Mucosa of descending colon (tissue), 3 donors: ENCODE data around the gene PCED1B. TPM values are rescaled to one million over a fixed set of nuclear protein-coding genes. Genes with fewer than 3 reads are reported as not detected.

Experiments
- ATAC-seq: fragments of 200-7000 bp; cut with Tn5 transposase; one replicate; pipeline ENCODE4 v1.9.1; 2020; ENCODE audit warnings: mild to moderate bottlenecking, moderate library complexity
- DNase-seq, 3 donors: peaks; one replicate each; pipeline ENCODE4 v3.0.0-alpha.2; 2020
- H3K36me3 ChIP-seq: fragments of 200-600 bp; one replicate; pipeline ENCODE4 v1.8.0; 2021; ENCODE audit warnings: low read depth, mild to moderate bottlenecking
- H3K4me1 ChIP-seq: fragments of 200-600 bp; one replicate; pipeline ENCODE4 v1.8.0; 2021; ENCODE audit warnings: low read depth, mild to moderate bottlenecking
- H3K4me3 ChIP-seq: fragments of 200-600 bp; one replicate; pipeline ENCODE4 v1.8.0; 2021; ENCODE audit warnings: mild to moderate bottlenecking
- H3K9me3 ChIP-seq: fragments of 200-600 bp; one replicate; pipeline ENCODE4 v1.8.0; 2021; ENCODE audit warnings: mild to moderate bottlenecking
- intact Hi-C, 2 donors: fragments of 100-400 bp; cut with DNase I in 1 of 2; cut with micrococcal nuclease in 1 of 2; formaldehyde crosslinking; loops; one replicate each; pipeline versions ENCODE4 v1.11.0 to v1.11.1; 2022; cut with DNase I, micrococcal nuclease
- total RNA-seq, 3 donors: library from RNA; stranded (reverse); fragmentation: NEBNext Ultra II Directional in 2 of 3; extraction: Animal tissue kit (Norgen Biotek cat#: 25700) in 2 of 3; gene quantifications; one replicate each; pipeline versions ENCODE4 v1.2.1 to v1.2.4, GENCODE V29; 2021 to 2023
- TF ChIP-seq, protein P1 (sequence below): fragments of 200-600 bp; IDR thresholded peaks from one replicate; pipeline ENCODE4 v1.8.0; 2022; ENCODE audit warnings: antibody characterized with exemption, mild to moderate bottlenecking
- donor health status: DM: no; HTN: no; CAD: no; lungs with moderate emphysema.
- donor health status: DM: no; HTN: no; CAD: no.
- donor health status: DM: no; HTN: yes; CAD: no.

The PCED1B gene
- total RNA-seq, 3 donors from 2014 or later, result 2.2 to 4.7 (median 2.9) TPM

DNA sequence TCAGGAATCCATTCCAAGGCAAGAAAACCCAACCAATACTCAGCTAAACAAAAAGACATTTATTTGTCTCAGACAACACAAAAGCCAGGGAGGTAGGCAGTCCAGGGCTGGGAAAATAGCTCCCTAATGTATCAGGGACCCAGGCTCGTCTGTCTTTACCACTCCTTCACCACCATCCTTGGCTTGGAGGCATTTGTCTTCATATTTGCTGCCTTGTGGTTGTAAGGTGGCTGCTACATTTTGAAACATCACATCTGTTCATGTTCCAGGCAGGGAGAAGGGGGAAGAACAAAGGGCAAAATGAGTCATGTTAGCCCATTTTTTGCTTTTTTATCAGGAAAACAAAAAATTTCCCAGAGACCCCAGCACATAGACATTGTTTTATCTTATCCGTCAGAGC, 44.8 kb upstream of the PCED1B start:
- no peak for DNase-seq
- Histone ChIP-seq H3K36me3 (no peaks in the 10 kb centered on the region), H3K4me1 (peaks cover 7% of the 10 kb centered on the region), H3K4me3 (no peak overlapping the region), H3K9me3 (no peaks in the 10 kb centered on the region)
- intact Hi-C loops, result loop anchor here in 1 of 2 donors (10.0 kb wide), 1 partner anchor 280 kb away; no protein-coding TSS in a partner anchor
- ATAC-seq, result no peak
- TF ChIP-seq, protein P1, sequence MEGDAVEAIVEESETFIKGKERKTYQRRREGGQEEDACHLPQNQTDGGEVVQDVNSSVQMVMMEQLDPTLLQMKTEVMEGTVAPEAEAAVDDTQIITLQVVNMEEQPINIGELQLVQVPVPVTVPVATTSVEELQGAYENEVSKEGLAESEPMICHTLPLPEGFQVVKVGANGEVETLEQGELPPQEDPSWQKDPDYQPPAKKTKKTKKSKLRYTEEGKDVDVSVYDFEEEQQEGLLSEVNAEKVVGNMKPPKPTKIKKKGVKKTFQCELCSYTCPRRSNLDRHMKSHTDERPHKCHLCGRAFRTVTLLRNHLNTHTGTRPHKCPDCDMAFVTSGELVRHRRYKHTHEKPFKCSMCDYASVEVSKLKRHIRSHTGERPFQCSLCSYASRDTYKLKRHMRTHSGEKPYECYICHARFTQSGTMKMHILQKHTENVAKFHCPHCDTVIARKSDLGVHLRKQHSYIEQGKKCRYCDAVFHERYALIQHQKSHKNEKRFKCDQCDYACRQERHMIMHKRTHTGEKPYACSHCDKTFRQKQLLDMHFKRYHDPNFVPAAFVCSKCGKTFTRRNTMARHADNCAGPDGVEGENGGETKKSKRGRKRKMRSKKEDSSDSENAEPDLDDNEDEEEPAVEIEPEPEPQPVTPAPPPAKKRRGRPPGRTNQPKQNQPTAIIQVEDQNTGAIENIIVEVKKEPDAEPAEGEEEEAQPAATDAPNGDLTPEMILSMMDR, result no peak

DNA sequence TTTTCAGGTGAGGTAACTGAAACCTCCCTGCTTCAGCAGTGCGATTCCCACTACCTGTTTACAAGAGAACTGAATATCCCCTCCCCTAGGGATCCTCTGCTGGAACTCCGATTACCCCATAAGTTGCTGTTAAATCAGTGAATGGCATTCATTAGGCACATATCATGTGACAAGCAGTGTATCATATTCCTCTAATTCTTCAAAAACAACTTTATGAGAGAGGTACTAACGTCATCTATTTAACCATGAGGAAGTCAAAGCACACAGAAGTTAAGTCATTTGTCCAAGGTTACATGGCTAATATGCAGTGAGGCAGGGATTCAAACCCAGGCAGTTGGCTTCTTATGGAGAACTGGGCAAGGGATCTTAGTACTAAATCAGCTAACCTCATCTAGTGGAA, 43.9 kb upstream of the PCED1B start:
- intact Hi-C loops, result loop anchor here in 1 of 2 donors (10.0 kb wide), 1 partner anchor 279 kb away; no protein-coding TSS in a partner anchor
- Histone ChIP-seq H3K36me3 (no peaks in the 10 kb centered on the region), H3K4me1 (peaks cover 7% of the 10 kb centered on the region), H3K9me3 (no peaks in the 10 kb centered on the region), H3K4me3 (no peak overlapping the region)
- no peak for DNase-seq
- TF ChIP-seq, protein P1, result no peak
- no peak for ATAC-seq

DNA sequence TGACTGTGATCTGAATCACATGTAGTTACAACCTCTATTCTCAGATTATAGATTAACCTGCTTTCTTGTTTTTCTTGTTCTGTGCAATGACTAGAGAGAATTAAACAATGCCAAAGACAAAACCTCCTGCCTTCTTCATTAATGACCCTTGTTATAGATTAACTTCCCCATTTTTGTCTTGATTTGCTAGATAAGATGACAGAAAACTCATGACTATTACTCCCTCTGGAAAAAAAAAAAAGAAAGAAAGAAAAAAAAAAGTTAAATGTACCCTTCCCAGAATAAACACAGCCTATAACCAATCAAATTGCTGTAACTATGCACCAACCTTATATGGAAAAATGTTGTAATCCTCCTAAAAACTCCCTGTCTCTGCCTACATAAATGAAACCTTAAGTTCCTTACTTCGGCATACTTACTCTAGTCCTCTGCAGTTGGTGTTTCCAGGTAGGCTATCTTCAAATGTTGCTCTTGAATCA, 41.1 kb upstream of the PCED1B start:
- no peaks in the 10 kb centered on the region for H3K36me3 ChIP-seq
- no peaks in the 10 kb centered on the region for H3K9me3 ChIP-seq
- ATAC-seq, result peak; percentile 81
- TF ChIP-seq, protein P1, result no peak
- peaks cover 7% of the 10 kb centered on the region for H3K4me1 ChIP-seq
- DNase-seq, result no peak
- intact Hi-C loops, result loop anchor here in 1 of 2 donors (10.0 kb wide), 1 partner anchor 276 kb away; no protein-coding TSS in a partner anchor
- H3K4me3 ChIP-seq, result no peak overlapping the region

DNA sequence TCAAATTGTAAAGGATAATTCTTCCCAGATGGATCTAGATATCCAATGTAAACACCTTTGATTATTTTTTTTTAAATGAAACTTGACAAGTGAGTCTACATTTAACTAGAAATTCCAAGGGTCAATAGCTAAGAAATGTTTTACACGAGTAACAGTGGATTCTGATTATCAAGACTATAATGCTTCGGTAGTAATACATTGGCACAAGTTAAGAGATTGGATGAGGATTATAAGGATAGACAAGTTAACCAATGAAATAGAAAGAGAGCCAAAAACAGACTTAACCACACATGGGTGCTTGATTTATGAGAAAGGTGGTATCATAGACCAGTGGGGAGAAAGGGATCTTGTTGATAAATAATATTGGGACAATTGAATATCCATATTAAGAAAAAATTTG, 40.3 kb upstream of the PCED1B start:
- intact Hi-C loops, result loop anchor here in 1 of 2 donors (10.0 kb wide), 1 partner anchor 276 kb away; no protein-coding TSS in a partner anchor
- TF ChIP-seq, protein P1, result no peak

DNA sequence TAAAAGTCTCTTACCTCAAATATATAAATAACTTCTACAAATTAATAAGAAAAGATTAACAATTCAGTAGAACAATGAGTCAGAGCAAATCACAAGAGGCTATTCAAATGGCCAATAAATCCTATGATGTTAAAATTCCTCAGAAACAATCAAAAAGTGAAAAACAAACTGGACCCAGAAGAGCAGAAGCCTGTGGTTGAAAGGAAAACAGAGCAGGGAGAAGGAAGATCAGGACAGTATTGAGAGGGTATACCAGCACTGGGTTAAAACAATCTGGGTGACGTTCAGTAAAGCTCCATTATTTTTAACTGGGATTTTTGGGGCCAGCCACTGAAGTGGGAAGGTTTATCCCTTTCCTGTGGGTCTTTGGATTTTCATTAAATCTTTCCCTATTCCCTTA, 39.7 kb upstream of the PCED1B start:
- H3K36me3 ChIP-seq, result no peaks in the 10 kb centered on the region
- TF ChIP-seq, protein P1, result no peak
- no peak for ATAC-seq
- no peaks in the 10 kb centered on the region for H3K9me3 ChIP-seq
- no peak overlapping the region for H3K4me3 ChIP-seq
- no peak for DNase-seq
- intact Hi-C loops, result loop anchor here in 1 of 2 donors (10.0 kb wide), 1 partner anchor 275 kb away; no protein-coding TSS in a partner anchor
- H3K4me1 ChIP-seq, result peaks cover 7% of the 10 kb centered on the region

More for the DNA sequence above, 40.3 kb upstream of the PCED1B start:
- H3K36me3 ChIP-seq, result no peaks in the 10 kb centered on the region
- no peak for DNase-seq
- H3K9me3 ChIP-seq, result no peaks in the 10 kb centered on the region
- no peak overlapping the region for H3K4me3 ChIP-seq
- no peak for ATAC-seq
- H3K4me1 ChIP-seq, result peaks cover 7% of the 10 kb centered on the region

DNA sequence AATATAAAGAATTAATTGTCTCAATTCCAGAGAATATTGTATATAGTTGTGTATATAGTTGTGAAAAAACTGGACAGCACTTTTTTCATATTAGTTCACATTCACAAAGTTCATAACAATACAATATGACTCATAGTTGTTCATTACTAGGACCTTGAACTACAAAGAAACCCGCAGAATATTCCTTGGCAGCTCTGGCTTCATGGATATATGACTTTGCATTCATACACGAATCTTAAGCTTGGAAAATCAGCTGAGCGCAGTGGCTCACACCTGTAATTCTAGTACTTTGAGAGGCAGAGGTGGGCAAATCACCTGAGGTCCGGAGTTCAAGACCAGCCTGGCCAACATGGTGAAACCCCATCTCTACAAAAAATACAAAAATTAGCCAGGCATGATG, 38.1 kb upstream of the PCED1B start:
- H3K4me3 ChIP-seq, result no peak overlapping the region
- TF ChIP-seq, protein P1, result no peak
- DNase-seq (no peak), ATAC-seq (no peak)
- no peaks in the 10 kb centered on the region for H3K36me3 ChIP-seq
- intact Hi-C loops, result no loop called here
- peaks cover 7% of the 10 kb centered on the region for H3K4me1 ChIP-seq
- no peaks in the 10 kb centered on the region for H3K9me3 ChIP-seq
